Astrocyte (in vitro differentiated cells and primary cell): ENCODE data around the gene ATP6V1F. TPM values are rescaled to one million over a fixed set of nuclear protein-coding genes. Genes with fewer than 3 reads are reported as not detected.

Source experiments
- DNase-seq: peaks from one replicate; pipeline ENCODE4 v3.0.0-alpha.2; 2010; ENCODE audit warnings: low read depth
- FAIRE-seq: peaks from 2 replicates; lab custom pipeline; 2011; peaks lifted over from hg19 to GRCh38; lab: Jason Lieb, UNC
- H2AFZ ChIP-seq: 2 replicates; pipeline ENCODE4 v1.6.0; 2012; ENCODE audit warnings: low read depth, low read length, inconsistent platforms
- H3K27ac ChIP-seq: 2 replicates; pipeline ENCODE4 v1.5.1; 2011; ENCODE audit warnings: low read depth, low read length, inconsistent platforms
- H3K27me3 ChIP-seq: 2 replicates; pipeline ENCODE4 v1.6.0; 2011; ENCODE audit warnings: low read length, inconsistent platforms; ENCODE audit not compliant: insufficient read depth
- H3K36me3 ChIP-seq: 2 replicates; pipeline ENCODE4 v1.5.1; 2011; ENCODE audit warnings: low read length, inconsistent platforms; ENCODE audit not compliant: insufficient read depth
- H3K4me1 ChIP-seq: 2 replicates; pipeline ENCODE4 v1.5.1; 2011; ENCODE audit warnings: low read length, inconsistent platforms; ENCODE audit not compliant: insufficient read depth
- H3K4me2 ChIP-seq: 2 replicates; pipeline ENCODE4 v1.6.0; 2012; ENCODE audit warnings: low read length, inconsistent platforms
- H3K4me3 ChIP-seq: 2 replicates; pipeline ENCODE4 v1.5.1; 2011; ENCODE audit warnings: low read depth, mild to moderate bottlenecking, low read length, inconsistent platforms; ENCODE audit not compliant: insufficient read depth
- H3K79me2 ChIP-seq: 2 replicates; pipeline ENCODE4 v1.6.0; 2012; ENCODE audit warnings: mild to moderate bottlenecking, low read length, inconsistent platforms; ENCODE audit not compliant: insufficient read depth
- H3K9ac ChIP-seq: 2 replicates; pipeline ENCODE4 v1.6.0; 2012; ENCODE audit warnings: mild to moderate bottlenecking, low read length, inconsistent platforms
- H3K9me3 ChIP-seq: 2 replicates; pipeline ENCODE4 v1.5.1; 2012; ENCODE audit warnings: low read depth, mild to moderate bottlenecking, low read length, inconsistent platforms; ENCODE audit not compliant: insufficient read depth
- H4K20me1 ChIP-seq: 2 replicates; pipeline ENCODE4 v1.6.0; 2012; ENCODE audit warnings: low read length, inconsistent platforms; ENCODE audit not compliant: insufficient read depth
- H3K27ac Mint-ChIP-seq: one replicate; pipeline ENCODE4 v1.8.0; 2021; ENCODE audit warnings: mild to moderate bottlenecking, mixed read lengths; ENCODE audit not compliant: unreplicated experiment
- H3K27me3 Mint-ChIP-seq: one replicate; pipeline ENCODE4 v1.8.0; 2021; ENCODE audit warnings: low read depth, mixed read lengths; ENCODE audit not compliant: unreplicated experiment
- H3K36me3 Mint-ChIP-seq: one replicate; pipeline ENCODE4 v1.8.0; 2021; ENCODE audit warnings: low read depth, mixed read lengths; ENCODE audit not compliant: unreplicated experiment
- H3K4me1 Mint-ChIP-seq: one replicate; pipeline ENCODE4 v1.8.0; 2021; ENCODE audit warnings: low read depth, mixed read lengths; ENCODE audit not compliant: unreplicated experiment
- H3K4me3 Mint-ChIP-seq: one replicate; pipeline ENCODE4 v1.8.0; 2021; ENCODE audit warnings: mild to moderate bottlenecking, moderate library complexity, mixed read lengths; ENCODE audit not compliant: unreplicated experiment
- H3K9me3 Mint-ChIP-seq: one replicate; pipeline ENCODE4 v1.8.0; 2021; ENCODE audit warnings: mild to moderate bottlenecking, mixed read lengths; ENCODE audit not compliant: unreplicated experiment
- EZH2 ChIP-seq: IDR thresholded peaks from 2 replicates; pipeline ENCODE4 v1.6.1; 2012; ENCODE audit warnings: mild to moderate bottlenecking, low read length, inconsistent platforms; ENCODE audit not compliant: insufficient read depth
- total RNA-seq: library from RNA; stranded (reverse); gene quantifications from 2 replicates; pipeline ENCODE4 v1.2.1, GENCODE V29; 2021
- TF ChIP-seq, protein P1 (sequence below): IDR thresholded peaks from 2 replicates; pipeline ENCODE4 v1.5.1; 2011; ENCODE audit warnings: low read depth, mild to moderate bottlenecking, inconsistent platforms, low read length, moderate library complexity; ENCODE audit not compliant: insufficient read depth

The ATP6V1F gene
- total RNA-seq, 1 donor from 2014 or later = 193 TPM

DNA sequence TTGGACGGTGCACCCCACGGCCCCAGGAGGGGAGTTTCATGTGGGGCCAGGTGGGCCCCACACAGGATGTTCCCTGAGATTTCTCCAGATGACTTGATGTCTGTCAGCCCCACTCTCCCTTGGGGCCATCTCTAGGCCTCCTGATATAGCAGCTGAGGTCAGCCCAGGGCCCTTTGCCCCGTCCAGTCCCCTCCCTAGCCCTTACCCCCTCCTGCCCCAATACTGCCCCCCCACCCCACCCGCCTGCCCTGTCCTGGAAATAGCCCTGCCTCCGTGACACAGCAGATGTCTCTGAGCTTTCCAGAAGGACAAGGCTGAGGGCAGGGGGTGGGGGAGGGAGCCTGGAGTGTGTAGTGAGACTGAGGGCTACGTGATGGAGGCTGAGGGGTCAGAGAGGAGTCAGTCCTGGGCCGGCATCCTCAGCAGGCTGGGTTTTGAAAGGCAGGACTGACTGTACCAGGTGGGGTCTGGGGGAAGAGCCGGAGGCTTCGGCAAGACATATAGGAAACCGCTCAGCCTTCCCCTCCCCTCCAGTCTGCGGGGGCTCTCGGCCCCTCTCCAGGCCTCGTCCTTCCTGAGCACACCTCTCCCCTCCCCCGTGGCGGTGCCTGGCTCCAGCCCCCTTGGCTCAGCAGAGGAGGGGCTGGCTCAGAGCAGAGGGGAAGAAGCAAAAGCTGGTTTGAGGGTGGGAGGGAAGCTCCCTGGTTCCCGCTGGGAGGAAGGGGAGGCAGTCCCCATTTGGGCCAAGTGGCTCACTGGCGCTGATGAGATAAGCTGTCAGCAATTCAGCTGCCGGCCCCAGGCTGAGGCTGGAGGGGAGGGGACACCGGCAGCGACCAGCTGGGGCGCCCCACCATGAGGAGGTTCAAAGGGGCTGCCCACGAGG lies 30.4 kb upstream of the ATP6V1F start:
- Histone ChIP-seq H3K4me2 (peak overlapping the region; percentile 99), H3K27me3 (no peaks in the 10 kb centered on the region), H3K79me2 (peaks cover 65% of the 10 kb centered on the region), H3K4me1 (peaks cover 69% of the 10 kb centered on the region), H3K4me3 (peak overlapping the region; percentile 93), H2AFZ (peak overlapping the region; percentile 2), H3K36me3 (peaks cover 9% of the 10 kb centered on the region), H3K27ac (peak overlapping the region; percentile 90), H4K20me1 (peaks cover 59% of the 10 kb centered on the region), H3K9ac (peak overlapping the region; percentile 93), H3K9me3 (no peaks in the 10 kb centered on the region)
- Mint-ChIP-seq H3K27me3 (no peaks in the 10 kb centered on the region), H3K36me3 (peaks cover 11% of the 10 kb centered on the region), H3K4me1 (peaks cover 33% of the 10 kb centered on the region), H3K27ac (peak overlapping the region; percentile 26), H3K4me3 (peak overlapping the region; percentile 95), H3K9me3 (no peaks in the 10 kb centered on the region)
- TF ChIP-seq, protein P1, sequence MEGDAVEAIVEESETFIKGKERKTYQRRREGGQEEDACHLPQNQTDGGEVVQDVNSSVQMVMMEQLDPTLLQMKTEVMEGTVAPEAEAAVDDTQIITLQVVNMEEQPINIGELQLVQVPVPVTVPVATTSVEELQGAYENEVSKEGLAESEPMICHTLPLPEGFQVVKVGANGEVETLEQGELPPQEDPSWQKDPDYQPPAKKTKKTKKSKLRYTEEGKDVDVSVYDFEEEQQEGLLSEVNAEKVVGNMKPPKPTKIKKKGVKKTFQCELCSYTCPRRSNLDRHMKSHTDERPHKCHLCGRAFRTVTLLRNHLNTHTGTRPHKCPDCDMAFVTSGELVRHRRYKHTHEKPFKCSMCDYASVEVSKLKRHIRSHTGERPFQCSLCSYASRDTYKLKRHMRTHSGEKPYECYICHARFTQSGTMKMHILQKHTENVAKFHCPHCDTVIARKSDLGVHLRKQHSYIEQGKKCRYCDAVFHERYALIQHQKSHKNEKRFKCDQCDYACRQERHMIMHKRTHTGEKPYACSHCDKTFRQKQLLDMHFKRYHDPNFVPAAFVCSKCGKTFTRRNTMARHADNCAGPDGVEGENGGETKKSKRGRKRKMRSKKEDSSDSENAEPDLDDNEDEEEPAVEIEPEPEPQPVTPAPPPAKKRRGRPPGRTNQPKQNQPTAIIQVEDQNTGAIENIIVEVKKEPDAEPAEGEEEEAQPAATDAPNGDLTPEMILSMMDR = no peak
- TF ChIP-seq EZH2 = no peak
- DNase-seq (peak; percentile 45), FAIRE-seq (no peak)

- H3K9ac ChIP-seq = peak overlapping the region; percentile 93
- peaks cover 63% of the 10 kb centered on the region for H3K4me1 ChIP-seq
- no peaks in the 10 kb centered on the region for H3K9me3 ChIP-seq
- Mint-ChIP-seq H3K27me3 (no peaks in the 10 kb centered on the region), H3K9me3 (no peaks in the 10 kb centered on the region), H3K27ac (peak overlapping the region; percentile 12), H3K36me3 (peaks cover 11% of the 10 kb centered on the region), H3K4me1 (peaks cover 30% of the 10 kb centered on the region), H3K4me3 (peak overlapping the region; percentile 95)
- H3K4me2 ChIP-seq = peak overlapping the region; percentile 99
- H3K27me3 ChIP-seq = no peaks in the 10 kb centered on the region
- FAIRE-seq (no peak), DNase-seq (no peak)
- peak overlapping the region; percentile 90 for H3K27ac ChIP-seq
- peak overlapping the region; percentile 2 for H2AFZ ChIP-seq
- peaks cover 64% of the 10 kb centered on the region for H4K20me1 ChIP-seq
- TF ChIP-seq EZH2 = no peak
- TF ChIP-seq, protein P1 = no peak
- H3K4me3 ChIP-seq = peak overlapping the region; percentile 93
- peaks cover 14% of the 10 kb centered on the region for H3K36me3 ChIP-seq
- H3K79me2 ChIP-seq = peaks cover 71% of the 10 kb centered on the region
Measured at GRCh38 chr7:128832880-128833147, 29.8 kb upstream of the ATP6V1F start.
